ENCODE measurements around the gene C1QL1.

The C1QL1 gene

DNA sequence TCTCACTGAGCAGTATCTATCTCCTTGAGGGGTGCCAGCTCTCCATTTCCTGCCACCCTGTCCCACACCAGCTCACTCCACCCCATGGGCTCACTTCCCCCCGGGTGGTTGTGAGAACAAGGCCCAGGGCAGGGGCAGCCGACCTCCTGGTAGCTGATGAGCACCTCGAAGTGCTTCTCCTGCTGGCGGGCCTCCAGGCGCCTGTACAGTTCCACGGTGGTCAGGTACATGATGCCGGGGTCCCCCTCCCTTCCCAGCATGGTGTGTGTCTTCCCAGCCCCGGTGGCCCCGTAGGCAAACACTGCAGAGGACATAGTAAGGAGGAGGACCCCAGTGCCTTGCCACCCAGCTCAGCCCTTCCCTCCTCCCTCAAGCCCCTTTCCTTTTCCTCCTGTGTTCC lies 33.0 kb downstream of the C1QL1 start:
- TF ChIP-seq, protein P1, sequence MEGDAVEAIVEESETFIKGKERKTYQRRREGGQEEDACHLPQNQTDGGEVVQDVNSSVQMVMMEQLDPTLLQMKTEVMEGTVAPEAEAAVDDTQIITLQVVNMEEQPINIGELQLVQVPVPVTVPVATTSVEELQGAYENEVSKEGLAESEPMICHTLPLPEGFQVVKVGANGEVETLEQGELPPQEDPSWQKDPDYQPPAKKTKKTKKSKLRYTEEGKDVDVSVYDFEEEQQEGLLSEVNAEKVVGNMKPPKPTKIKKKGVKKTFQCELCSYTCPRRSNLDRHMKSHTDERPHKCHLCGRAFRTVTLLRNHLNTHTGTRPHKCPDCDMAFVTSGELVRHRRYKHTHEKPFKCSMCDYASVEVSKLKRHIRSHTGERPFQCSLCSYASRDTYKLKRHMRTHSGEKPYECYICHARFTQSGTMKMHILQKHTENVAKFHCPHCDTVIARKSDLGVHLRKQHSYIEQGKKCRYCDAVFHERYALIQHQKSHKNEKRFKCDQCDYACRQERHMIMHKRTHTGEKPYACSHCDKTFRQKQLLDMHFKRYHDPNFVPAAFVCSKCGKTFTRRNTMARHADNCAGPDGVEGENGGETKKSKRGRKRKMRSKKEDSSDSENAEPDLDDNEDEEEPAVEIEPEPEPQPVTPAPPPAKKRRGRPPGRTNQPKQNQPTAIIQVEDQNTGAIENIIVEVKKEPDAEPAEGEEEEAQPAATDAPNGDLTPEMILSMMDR (IDR thresholded peaks at IDR 0.05; ENCODE audit: insufficient read depth, missing control alignments): no peak
- peak; percentile 0 for DNase-seq (ENCODE audit: insufficient read length, low spot score)
- no peak for FAIRE-seq

DNA sequence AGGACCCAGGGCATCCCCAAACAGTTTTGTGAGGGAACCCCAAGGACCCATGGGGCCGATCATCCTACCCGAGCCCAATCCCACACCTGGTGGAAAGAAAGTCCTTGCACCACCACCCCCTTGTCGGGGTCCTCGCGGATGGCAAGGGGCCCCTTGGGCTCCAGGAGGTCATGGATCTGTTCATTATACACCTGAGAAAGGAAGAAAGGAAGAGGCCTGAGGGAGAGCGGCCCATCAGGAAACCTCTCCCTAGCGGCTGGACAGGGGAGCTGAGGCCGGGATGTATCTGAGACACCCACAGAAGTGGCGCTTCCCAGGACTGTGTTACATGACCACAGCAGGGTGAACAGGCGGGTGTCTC lies 33.4 kb downstream of the C1QL1 start:
- no peak for DNase-seq (ENCODE audit: insufficient read length, low spot score)
- no peak for FAIRE-seq
- TF ChIP-seq, protein P1 (IDR thresholded peaks at IDR 0.05; ENCODE audit: insufficient read depth, missing control alignments): no peak

DNA sequence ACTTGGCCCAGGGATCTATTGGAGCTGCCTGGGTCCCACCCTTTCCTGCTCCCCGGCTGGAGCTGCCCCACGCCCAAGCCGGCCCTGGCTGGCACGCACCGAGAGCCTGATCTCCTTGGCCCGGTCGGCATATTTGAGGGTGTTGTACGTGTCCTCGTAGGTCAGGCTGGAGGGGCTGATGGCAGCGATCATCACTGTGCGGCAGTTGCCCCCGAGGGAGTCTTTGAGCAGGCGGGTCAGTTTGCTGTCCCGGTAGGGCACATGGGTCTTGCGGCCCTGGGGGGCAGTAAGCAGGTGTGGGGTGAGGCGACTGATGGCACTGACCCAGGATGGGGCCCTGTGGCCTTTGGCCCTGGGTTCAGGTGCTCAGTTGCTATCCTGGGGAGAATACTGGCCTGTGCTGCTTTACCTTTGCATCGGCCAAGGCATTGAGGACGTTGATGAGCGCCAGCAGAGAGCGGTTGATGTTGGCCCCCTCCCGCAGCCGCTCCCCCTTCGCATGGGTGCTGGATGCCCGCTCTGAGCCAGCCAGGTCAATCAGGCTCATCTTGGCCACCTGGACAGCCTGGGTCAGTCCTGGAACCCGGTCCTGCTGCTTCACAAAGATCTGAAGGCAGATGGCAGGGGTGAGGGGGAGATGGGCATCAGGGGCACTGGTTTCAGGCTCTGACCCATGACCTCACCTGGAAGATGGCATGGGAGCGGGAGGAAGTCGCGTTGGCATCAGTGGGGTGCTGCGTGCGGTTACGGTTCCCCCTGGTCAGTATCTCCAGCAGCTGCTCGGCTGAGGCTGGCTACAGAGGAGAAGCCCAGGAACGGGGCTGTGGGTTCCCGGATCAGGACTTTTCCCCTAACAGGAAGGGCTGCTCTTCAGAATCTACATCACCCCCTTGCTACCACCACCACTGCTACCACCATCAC lies 34.0 kb downstream of the C1QL1 start:
- TF ChIP-seq, protein P1 (IDR thresholded peaks at IDR 0.05; ENCODE audit: insufficient read depth, missing control alignments): no peak
- FAIRE-seq (no peak), DNase-seq (ENCODE audit: insufficient read length, low spot score) (peak; percentile 3)

DNA sequence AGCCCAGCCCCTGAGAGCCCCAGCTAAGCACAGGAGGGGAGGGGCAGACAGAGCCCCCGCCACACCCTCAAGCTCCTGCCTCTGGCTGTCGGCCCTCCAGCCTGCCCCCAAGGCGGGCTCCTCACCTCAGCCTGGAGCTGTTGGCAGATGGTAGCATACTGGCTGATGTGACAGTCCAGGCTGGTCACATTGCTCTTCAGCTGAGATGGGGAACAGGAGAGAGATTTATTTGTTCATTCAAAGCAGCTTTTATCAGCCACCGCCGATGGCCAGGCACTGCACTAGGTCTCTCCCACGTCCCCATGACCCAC lies 35.4 kb downstream of the C1QL1 start:
- DNase-seq (ENCODE audit: insufficient read length, low spot score) (peak; percentile 0), FAIRE-seq (no peak)
- TF ChIP-seq, protein P1 (IDR thresholded peaks at IDR 0.05; ENCODE audit: insufficient read depth, missing control alignments): no peak

DNA sequence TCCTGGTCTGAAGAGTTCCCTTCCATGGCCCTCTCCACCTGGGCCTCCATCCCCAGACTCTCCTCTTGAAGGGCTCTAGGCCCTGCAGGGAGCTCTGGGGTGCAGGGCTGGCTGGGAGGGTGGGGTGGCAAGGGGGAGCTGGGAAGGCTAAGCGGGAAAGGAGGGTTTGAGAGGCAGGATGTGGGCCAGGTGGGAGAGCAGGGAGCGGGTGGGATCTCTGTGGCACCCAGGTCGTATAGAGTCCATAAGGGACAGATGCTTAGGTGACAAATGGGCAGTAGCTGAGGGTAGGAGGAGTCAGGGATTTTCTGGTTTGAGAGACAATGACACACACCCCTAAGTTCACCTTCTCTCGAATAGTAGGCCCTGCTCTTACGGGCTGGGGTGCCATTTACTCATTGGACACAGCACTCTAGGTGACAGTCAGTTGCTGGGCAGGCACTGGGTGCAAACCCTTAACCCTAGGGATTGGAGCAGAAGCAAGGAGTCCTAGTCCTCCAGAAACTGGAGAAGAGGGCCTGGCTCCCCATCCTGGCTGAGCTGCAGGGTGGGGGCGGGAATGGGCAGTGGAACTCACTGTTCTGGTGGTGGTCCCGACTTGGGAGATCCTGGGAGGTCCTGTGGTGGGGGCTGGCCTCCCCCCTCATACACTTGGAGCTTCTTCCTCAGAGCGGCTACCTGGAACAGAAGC lies 35.9 kb downstream of the C1QL1 start:
- FAIRE-seq (no peak), DNase-seq (ENCODE audit: insufficient read length, low spot score) (peak; percentile 5)
- TF ChIP-seq, protein P1 (IDR thresholded peaks at IDR 0.05; ENCODE audit: insufficient read depth, missing control alignments): no peak

DNA sequence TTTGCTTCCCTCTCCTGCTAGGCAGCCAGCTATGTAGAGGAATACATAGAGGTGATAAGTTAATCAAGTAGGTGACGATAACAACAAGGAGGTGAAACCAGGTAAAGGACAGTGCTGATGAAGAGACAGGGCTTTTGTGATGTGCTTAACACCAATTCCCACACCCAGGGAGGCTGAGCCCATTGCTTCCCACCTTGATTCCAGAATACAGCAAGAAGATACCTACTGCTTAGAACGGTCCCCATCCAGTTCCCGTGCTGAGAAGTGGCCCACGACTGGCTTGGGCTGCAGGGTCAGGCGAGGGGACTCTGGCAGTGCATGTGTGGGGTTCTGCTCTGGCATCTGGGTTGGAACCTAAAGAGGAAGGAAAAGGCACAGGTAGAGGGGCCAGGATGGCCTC lies 36.7 kb downstream of the C1QL1 start:
- TF ChIP-seq, protein P1 (IDR thresholded peaks at IDR 0.05; ENCODE audit: insufficient read depth, missing control alignments): no peak
- peak; percentile 1 for DNase-seq (ENCODE audit: insufficient read length, low spot score)
- no peak for FAIRE-seq

DNA sequence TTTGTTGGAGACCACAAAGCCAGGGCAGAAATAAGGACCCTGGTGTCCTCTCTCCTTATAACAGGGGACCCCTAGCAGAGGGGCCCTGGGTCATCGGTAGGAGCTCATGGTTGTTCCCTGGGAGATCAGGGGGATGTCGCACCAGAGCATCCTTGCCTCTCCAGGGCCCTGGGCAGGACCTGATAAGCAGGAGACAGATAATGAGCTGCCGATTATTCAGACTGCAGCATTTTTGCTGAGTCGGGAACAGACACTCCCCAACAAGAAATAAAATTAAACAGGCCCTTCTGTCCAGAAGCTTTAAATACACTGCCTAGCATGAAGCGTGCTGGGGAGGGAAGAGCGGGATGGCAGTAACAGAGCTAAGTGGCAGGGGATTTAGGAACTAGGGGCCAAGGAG lies 37.4 kb downstream of the C1QL1 start:
- TF ChIP-seq, protein P1 (IDR thresholded peaks at IDR 0.05; ENCODE audit: insufficient read depth, missing control alignments): no peak
- FAIRE-seq: no peak
- DNase-seq (ENCODE audit: insufficient read length, low spot score): peak; percentile 7

Data from D721Med (cell line).